ENCODE measurements around the gene CCDC175. TPM values are rescaled to one million over a fixed set of nuclear protein-coding genes. Genes with fewer than 3 reads are reported as not detected.

Gene CCDC175
- total RNA-seq, 1 donor from 2014 or later, result 0.24 TPM

- peaks cover 10% of the 10 kb centered on the region for H3K36me3 Mint-ChIP-seq
- no peak for TF ChIP-seq CTCF (IDR thresholded peaks at IDR 0.05)
- TF ChIP-seq EZH2 (IDR thresholded peaks at IDR 0.05), result no peak
- no peak for TF ChIP-seq EZH2phosphoT487 (IDR thresholded peaks at IDR 0.05)
- H3K9ac ChIP-seq, result no peak overlapping the region
- no peaks in the 10 kb centered on the region for H3K79me2 ChIP-seq (ENCODE audit: low read depth)
- H3K4me3 ChIP-seq, result no peak overlapping the region
- no peak for DNase-seq (ENCODE audit: low spot score)
- no peak overlapping the region for H3K4me3 Mint-ChIP-seq
- no peaks in the 10 kb centered on the region for H3F3A ChIP-seq (ENCODE audit: low read depth)
- H3K4me2 ChIP-seq, result no peak overlapping the region
- H3K4me1 Mint-ChIP-seq, result peaks cover 5% of the 10 kb centered on the region
- H3K27me3 Mint-ChIP-seq (ENCODE audit: insufficient read depth, low read depth), result no peaks in the 10 kb centered on the region
- no peak overlapping the region for H2AFZ ChIP-seq (replicated peaks)
- H3K36me3 ChIP-seq, result no peaks in the 10 kb centered on the region
- no peaks in the 10 kb centered on the region for H3K9me3 ChIP-seq (ENCODE audit: low read depth)
- H3K9me3 Mint-ChIP-seq, result no peaks in the 10 kb centered on the region
- no peaks in the 10 kb centered on the region for H3K27me3 ChIP-seq
- no peak overlapping the region for H3K27ac Mint-ChIP-seq
- no peaks in the 10 kb centered on the region for H3K4me1 ChIP-seq
- H4K20me1 ChIP-seq (ENCODE audit: low read depth), result peaks cover 4% of the 10 kb centered on the region
- H3K27ac ChIP-seq, result no peak overlapping the region
Measured at GRCh38 chr14:59475709-59476108, 100.9 kb downstream of the CCDC175 start.

GRCh38 chr14:59474172-59474571, 102.4 kb downstream of the CCDC175 start:
- H3K27me3 Mint-ChIP-seq (ENCODE audit: insufficient read depth, low read depth), result no peaks in the 10 kb centered on the region
- H3F3A ChIP-seq (ENCODE audit: low read depth), result no peaks in the 10 kb centered on the region
- no peaks in the 10 kb centered on the region for H3K9me3 ChIP-seq (ENCODE audit: low read depth)
- H3K36me3 Mint-ChIP-seq, result peaks cover 10% of the 10 kb centered on the region
- no peaks in the 10 kb centered on the region for H3K4me1 ChIP-seq
- H4K20me1 ChIP-seq (ENCODE audit: low read depth), result peaks cover 4% of the 10 kb centered on the region
- H3K27me3 ChIP-seq, result no peaks in the 10 kb centered on the region
- no peak for DNase-seq (ENCODE audit: low spot score)
- no peak overlapping the region for H3K4me2 ChIP-seq
- peaks cover 5% of the 10 kb centered on the region for H3K4me1 Mint-ChIP-seq
- H3K36me3 ChIP-seq, result no peaks in the 10 kb centered on the region
- no peaks in the 10 kb centered on the region for H3K9me3 Mint-ChIP-seq
- H2AFZ ChIP-seq (replicated peaks), result no peak overlapping the region
- H3K79me2 ChIP-seq (ENCODE audit: low read depth), result no peaks in the 10 kb centered on the region
- TF ChIP-seq CTCF (IDR thresholded peaks at IDR 0.05) (no peak), EZH2phosphoT487 (IDR thresholded peaks at IDR 0.05) (no peak), EZH2 (IDR thresholded peaks at IDR 0.05) (no peak)
- H3K27ac ChIP-seq, result no peak overlapping the region
- H3K4me3 ChIP-seq, result no peak overlapping the region
- no peak overlapping the region for H3K27ac Mint-ChIP-seq
- H3K9ac ChIP-seq, result no peak overlapping the region
- no peak overlapping the region for H3K4me3 Mint-ChIP-seq

GRCh38 chr14:59465316-59466135, 111.1 kb downstream of the CCDC175 start, which contains the start of gene GPR135:
Gene GPR135 (minus strand): TSS chr14:59465380. CDS start chr14:59465226, 154 bp downstream.
- Histone ChIP-seq H2AFZ (replicated peaks) (peak within 1 kb of the TSS; percentile 96), H3K27me3 (peaks cover 47% of the 10 kb centered on the region), H3K4me1 (peaks cover 6% of the 10 kb centered on the region), H3K4me2 (peak within 1 kb of the TSS; percentile 99), H3K79me2 (ENCODE audit: low read depth) (no peaks in the 10 kb centered on the region), H3K9me3 (ENCODE audit: low read depth) (no peaks in the 10 kb centered on the region), H3K27ac (no peak within 1 kb of the TSS), H3F3A (ENCODE audit: low read depth) (peaks cover 25% of the 10 kb centered on the region), H3K36me3 (no peaks in the 10 kb centered on the region), H3K9ac (no peak within 1 kb of the TSS), H4K20me1 (ENCODE audit: low read depth) (peaks cover 20% of the 10 kb centered on the region), H3K4me3 (peak within 1 kb of the TSS; percentile 66)
- Mint-ChIP-seq H3K9me3 (no peaks in the 10 kb centered on the region), H3K4me3 (peak within 1 kb of the TSS; percentile 90), H3K4me1 (peaks cover 10% of the 10 kb centered on the region), H3K27ac (peak within 1 kb of the TSS; percentile 78), H3K36me3 (peaks cover 4% of the 10 kb centered on the region), H3K27me3 (ENCODE audit: insufficient read depth, low read depth) (no peaks in the 10 kb centered on the region)
- TF ChIP-seq EZH2phosphoT487 (IDR thresholded peaks at IDR 0.05) (no peak), EZH2 (IDR thresholded peaks at IDR 0.05) (peak; percentile 19), CTCF (IDR thresholded peaks at IDR 0.05) (no peak)
- DNase-seq (ENCODE audit: low spot score), result no peak

All from neural progenitor cell (in vitro differentiated cells).